ENCODE results near the gene PITPNC1. TPM values are rescaled to one million over a fixed set of nuclear protein-coding genes. Genes with fewer than 3 reads are reported as not detected.

PITPNC1 gene
- total and polyA plus RNA-seq, 2 of the 13 experiments (the other 11 are each of a cell fraction or from before 2014, with no cell fraction given) = 4.1 to 5.7 TPM

GRCh38 chr17:67366193-67367157 lies 10.6 kb upstream of the PITPNC1 start, which contains the start of gene PSMD12 (continued):
- TF ChIP-seq, protein P1, sequence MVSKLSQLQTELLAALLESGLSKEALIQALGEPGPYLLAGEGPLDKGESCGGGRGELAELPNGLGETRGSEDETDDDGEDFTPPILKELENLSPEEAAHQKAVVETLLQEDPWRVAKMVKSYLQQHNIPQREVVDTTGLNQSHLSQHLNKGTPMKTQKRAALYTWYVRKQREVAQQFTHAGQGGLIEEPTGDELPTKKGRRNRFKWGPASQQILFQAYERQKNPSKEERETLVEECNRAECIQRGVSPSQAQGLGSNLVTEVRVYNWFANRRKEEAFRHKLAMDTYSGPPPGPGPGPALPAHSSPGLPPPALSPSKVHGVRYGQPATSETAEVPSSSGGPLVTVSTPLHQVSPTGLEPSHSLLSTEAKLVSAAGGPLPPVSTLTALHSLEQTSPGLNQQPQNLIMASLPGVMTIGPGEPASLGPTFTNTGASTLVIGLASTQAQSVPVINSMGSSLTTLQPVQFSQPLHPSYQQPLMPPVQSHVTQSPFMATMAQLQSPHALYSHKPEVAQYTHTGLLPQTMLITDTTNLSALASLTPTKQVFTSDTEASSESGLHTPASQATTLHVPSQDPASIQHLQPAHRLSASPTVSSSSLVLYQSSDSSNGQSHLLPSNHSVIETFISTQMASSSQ (IDR thresholded peaks at IDR 0.05; ENCODE audit: low read depth) = no peak; the same call in 1 of the 2 replicates
- TF ChIP-seq, protein P1 (CRISPR knock-in tag; IDR thresholded peaks at IDR 0.05; ENCODE audit: borderline replicate concordance) = peak; percentile 79; the same call in 1 of the 2 replicates
- no peak for TF ChIP-seq RFX1 (IDR thresholded peaks at IDR 0.05)
- peak; percentile 91 for TF ChIP-seq ZSCAN9 (CRISPR knock-in tag; IDR thresholded peaks at IDR 0.05; ENCODE audit: borderline replicate concordance)
- peak; percentile 45; the same call in 1 of the 2 replicates for TF ChIP-seq ZMYM3 (CRISPR knock-in tag; IDR thresholded peaks at IDR 0.05)
- peak; percentile 98 for TF ChIP-seq KAT8 (CRISPR knock-in tag; IDR thresholded peaks at IDR 0.05)
- TF ChIP-seq SAFB2 (CRISPR knock-in tag; IDR thresholded peaks at IDR 0.05; ENCODE audit: borderline replicate concordance, low read depth) = peak; percentile 73; the same call in 1 of the 2 replicates
- TF ChIP-seq TAF15 (IDR thresholded peaks at IDR 0.05; ENCODE audit: low read depth, low read length, poor library complexity, severe bottlenecking) = no peak
- TF ChIP-seq ZNF143 (CRISPR knock-in tag; IDR thresholded peaks at IDR 0.05) = 0 out of 2 replicates have a peak, but pooled peaks have one; percentile 47
- no peak for TF ChIP-seq GTF2F1 (IDR thresholded peaks at IDR 0.05; ENCODE audit: low read length)
- TF ChIP-seq, protein P2, sequence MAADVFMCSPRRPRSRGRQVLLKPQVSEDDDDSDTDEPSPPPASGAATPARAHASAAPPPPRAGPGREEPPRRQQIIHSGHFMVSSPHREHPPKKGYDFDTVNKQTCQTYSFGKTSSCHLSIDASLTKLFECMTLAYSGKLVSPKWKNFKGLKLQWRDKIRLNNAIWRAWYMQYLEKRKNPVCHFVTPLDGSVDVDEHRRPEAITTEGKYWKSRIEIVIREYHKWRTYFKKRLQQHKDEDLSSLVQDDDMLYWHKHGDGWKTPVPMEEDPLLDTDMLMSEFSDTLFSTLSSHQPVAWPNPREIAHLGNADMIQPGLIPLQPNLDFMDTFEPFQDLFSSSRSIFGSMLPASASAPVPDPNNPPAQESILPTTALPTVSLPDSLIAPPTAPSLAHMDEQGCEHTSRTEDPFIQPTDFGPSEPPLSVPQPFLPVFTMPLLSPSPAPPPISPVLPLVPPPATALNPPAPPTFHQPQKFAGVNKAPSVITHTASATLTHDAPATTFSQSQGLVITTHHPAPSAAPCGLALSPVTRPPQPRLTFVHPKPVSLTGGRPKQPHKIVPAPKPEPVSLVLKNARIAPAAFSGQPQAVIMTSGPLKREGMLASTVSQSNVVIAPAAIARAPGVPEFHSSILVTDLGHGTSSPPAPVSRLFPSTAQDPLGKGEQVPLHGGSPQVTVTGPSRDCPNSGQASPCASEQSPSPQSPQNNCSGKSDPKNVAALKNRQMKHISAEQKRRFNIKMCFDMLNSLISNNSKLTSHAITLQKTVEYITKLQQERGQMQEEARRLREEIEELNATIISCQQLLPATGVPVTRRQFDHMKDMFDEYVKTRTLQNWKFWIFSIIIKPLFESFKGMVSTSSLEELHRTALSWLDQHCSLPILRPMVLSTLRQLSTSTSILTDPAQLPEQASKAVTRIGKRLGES (CRISPR knock-in tag; IDR thresholded peaks at IDR 0.05; ENCODE audit: borderline replicate concordance) = no peak
- no peak for TF ChIP-seq IRF1 (CRISPR knock-in tag; IDR thresholded peaks at IDR 0.05; ENCODE audit: low read depth)
- TF ChIP-seq, protein P3, sequence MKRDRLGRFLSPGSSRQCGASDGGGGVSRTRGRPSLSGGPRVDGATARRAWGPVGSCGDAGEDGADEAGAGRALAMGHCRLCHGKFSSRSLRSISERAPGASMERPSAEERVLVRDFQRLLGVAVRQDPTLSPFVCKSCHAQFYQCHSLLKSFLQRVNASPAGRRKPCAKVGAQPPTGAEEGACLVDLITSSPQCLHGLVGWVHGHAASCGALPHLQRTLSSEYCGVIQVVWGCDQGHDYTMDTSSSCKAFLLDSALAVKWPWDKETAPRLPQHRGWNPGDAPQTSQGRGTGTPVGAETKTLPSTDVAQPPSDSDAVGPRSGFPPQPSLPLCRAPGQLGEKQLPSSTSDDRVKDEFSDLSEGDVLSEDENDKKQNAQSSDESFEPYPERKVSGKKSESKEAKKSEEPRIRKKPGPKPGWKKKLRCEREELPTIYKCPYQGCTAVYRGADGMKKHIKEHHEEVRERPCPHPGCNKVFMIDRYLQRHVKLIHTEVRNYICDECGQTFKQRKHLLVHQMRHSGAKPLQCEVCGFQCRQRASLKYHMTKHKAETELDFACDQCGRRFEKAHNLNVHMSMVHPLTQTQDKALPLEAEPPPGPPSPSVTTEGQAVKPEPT (CRISPR knock-in tag; IDR thresholded peaks at IDR 0.05; ENCODE audit: low read depth) = peak; percentile 83; the same call in 1 of the 2 replicates
